D721Med (cell line): ENCODE data around the gene BAIAP2.

Source experiments
- DNase-seq: peaks from one replicate; pipeline ENCODE4 v3.0.0; 2011; ENCODE audit warnings: low spot score; ENCODE audit not compliant: insufficient read length
- FAIRE-seq: peaks from 2 replicates; lab custom pipeline; 2011; peaks lifted over from hg19 to GRCh38; lab: Jason Lieb, UNC
- TF ChIP-seq, protein P1 (sequence below): IDR thresholded peaks from 2 replicates; pipeline ENCODE4 v1.5.1; 2012; ENCODE audit warnings: mild to moderate bottlenecking, control low read depth; ENCODE audit not compliant: insufficient read depth; ENCODE audit errors: missing control alignments

Gene BAIAP2

DNA sequence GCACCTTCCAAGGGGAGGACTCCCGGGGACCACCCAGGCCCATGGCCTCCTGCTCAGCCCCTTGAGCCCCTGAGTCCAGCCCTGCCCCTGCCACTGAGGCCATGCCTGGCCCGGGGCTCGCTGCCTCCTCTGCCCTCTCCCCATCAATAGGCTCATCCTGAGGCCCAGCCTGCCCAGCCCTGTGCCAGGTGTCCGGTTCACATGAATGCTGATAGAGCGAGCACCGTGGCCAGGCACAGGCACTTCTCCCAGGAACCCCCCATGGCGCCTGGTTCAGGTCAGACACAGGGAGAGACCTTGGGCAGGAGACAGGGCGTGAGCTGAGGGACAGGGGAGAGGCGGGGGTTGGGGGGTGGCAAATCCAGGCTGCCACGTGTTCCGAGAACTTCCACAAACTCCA is 127.5 kb downstream of the BAIAP2 start:
- DNase-seq = no peak
- TF ChIP-seq, protein P1, sequence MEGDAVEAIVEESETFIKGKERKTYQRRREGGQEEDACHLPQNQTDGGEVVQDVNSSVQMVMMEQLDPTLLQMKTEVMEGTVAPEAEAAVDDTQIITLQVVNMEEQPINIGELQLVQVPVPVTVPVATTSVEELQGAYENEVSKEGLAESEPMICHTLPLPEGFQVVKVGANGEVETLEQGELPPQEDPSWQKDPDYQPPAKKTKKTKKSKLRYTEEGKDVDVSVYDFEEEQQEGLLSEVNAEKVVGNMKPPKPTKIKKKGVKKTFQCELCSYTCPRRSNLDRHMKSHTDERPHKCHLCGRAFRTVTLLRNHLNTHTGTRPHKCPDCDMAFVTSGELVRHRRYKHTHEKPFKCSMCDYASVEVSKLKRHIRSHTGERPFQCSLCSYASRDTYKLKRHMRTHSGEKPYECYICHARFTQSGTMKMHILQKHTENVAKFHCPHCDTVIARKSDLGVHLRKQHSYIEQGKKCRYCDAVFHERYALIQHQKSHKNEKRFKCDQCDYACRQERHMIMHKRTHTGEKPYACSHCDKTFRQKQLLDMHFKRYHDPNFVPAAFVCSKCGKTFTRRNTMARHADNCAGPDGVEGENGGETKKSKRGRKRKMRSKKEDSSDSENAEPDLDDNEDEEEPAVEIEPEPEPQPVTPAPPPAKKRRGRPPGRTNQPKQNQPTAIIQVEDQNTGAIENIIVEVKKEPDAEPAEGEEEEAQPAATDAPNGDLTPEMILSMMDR = no peak
- FAIRE-seq = no peak

DNA sequence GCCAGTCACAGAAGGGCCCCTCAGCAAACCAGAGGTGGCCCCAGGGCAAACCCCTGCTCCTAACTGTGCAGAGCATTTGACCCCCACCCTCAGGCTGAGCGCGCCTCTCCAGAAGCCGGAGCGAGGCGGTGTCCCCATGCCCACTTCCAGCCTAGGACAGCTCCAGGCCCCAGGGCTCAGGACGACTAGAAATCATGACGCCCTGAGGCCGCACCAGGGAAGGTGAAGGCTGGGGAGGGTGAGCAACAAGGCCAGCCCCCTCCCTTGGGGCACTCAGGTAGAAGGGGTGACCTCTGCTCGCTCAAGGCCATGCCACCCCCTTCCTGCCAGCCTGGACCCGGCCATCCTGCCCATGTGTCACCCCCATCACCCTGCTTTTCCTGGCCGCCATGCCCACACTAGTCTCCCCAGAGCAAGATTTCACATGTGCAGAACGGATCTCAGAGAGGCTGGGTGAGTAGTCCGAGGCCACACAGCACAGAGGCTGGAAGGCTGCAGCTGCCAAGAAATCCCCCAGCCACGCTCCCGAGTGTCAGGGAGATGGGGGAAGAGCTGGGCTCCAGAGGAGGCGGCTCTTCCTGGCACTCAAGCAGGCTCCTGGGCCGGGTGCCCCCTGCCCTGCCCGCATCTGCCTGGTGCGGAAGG is 128.2 kb downstream of the BAIAP2 start:
- FAIRE-seq = no peak
- TF ChIP-seq, protein P1 = no peak
- no peak for DNase-seq

DNA sequence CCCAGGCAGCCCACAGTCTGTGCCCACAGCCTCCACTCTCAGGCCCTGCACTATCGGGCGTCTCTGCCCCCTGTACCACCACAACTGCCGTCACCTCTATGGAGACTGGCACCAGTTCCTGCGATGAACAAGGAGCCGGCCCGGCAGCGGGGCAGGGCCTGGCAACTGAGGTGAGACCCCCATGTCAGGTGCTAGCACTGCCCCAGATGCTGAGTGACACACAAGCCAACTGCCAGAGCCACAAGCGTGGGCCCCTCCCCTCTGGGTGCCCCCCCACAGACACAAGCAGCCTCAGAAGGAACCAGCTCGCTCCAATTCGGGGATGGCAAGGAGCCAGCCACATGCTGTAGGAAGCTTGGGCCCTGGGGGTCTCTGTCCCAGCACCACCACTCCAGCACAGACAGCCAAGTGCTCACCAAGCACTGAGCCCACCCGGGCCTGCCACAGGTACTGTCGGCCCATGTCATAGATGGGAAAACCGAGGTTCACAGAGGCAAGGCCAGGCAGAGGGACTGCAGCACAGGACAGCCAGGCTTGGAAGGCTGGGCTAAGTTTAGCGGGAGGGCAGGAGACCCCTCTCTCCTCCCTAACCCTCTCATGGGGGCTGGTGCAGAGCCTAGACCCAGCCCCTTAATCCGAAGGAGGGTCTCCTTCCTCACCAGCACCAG is 128.9 kb downstream of the BAIAP2 start:
- no peak for FAIRE-seq
- TF ChIP-seq, protein P1 = no peak
- no peak for DNase-seq

DNA sequence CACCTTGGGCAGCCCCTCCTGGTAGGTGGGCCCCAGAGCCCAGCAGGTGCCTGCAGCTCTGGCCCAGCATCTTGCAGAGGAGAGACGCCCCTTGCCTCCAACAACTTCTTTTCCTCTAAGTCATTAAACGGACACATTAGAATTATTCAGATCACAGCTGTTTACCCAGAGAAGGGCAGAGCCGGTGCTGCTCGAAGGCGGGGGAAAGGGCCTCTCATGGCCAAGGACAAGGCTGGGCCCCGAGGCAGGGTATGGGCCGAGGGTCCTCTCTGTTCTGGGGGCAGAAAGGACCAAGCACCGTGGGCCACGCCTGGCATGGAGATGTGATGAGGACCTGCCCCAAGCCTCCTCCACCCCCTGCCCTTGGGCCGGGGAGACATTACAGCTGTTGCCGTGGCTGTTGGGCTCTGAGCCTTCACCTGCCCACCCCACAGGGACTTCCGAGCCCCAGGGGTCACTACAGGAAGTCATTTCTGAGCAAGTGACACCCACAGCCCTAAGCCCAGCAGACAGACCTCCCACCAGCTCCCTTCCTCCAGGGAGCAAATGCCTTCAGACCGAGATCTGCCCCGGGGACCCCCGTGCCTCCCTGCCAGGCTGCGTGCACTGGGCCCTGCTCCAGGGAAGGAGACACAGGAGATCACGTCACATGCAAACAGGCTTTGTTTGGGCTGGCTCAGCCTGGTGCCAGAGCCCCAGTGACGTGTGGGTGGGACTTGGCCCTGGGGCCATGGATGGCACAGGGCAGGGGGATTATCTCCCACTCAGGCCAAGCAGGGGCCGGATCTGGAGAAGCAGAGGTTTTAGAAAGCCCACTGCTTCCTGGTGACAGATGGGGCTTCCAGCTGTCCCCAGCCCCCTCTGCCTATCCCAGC is 129.7 kb downstream of the BAIAP2 start:
- FAIRE-seq = no peak
- TF ChIP-seq, protein P1 = no peak
- peak; percentile 71 for DNase-seq

DNA sequence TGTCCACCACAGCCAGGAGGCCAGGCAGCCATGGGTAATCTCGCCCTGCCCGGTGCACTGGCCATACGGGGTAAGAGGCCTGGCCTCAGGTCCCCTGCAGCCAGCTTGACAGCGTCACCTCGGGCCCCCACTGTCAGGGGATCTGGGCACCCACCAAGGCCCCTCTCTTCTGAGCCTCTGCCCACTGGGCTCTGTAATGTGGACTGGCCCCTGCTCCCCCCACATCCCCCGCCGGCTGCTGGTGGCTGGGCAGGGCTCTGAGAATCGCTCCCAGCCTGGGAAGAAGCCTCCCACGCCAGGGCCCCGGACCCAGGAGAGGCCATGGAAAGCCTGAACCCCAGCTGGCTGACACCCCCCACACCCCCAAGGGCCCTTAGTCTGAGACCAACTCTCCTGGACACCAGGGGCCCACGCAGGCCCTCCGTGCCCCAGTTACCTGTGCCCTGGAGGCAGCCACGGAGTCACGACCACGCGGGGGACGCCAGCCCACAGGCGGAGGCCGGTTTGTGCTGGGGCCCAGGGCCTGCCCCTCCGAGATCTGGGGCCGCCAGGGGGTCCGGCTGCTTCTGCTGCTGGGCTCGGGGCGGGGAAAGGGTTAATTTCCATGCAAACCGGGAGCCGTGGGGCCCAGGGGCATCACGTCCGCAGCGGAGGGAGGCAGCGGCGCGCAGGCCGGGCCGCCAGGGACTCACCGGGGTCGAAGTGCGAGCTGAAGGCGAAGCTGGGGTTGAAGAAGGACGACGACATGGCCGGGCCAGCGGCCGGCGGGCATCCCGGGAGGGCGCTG is 130.5 kb downstream of the BAIAP2 start, which contains the start of gene PVALEF:
Gene PVALEF, plus strand, starts transcription at position 262 of the 787 bp plus-strand sequence. CDS start 15,720 bp downstream, outside the sequence.
- DNase-seq = no peak
- FAIRE-seq = no peak
- TF ChIP-seq, protein P1 = no peak

DNA sequence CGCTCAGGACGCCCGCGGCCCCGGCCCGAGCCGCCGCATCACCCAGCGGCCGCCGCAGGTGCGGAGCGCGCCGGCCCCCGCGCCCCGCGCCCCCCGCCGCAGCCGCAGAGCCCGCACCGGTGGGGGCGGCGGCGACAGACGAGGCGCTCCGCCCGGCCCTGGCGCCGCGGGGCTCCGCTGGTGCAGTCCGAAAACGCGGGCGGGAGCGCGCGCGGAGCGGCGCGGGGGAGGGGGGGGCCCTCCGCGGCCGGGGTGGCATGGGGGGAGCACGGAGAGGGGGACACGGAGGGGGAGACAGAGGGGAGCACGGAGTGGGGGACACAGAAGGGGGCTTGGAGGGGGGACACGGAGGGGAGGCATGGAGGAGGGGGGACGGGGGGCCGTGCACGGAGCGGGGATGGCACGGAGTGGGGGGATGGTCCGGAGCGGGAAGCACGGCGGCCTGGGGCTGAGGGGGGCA is 131.1 kb downstream of the BAIAP2 start, which contains the start of gene AATK:
Gene AATK, minus strand, starts transcription at position 189 of the 460 bp plus-strand sequence. CDS start 229 bp downstream, outside the sequence.
- FAIRE-seq (no peak), DNase-seq (no peak)

More for the DNA sequence above, 131.1 kb downstream of the BAIAP2 start, which contains the start of gene AATK:
- TF ChIP-seq, protein P1 = no peak
